G401 (cell line): ENCODE measurements around the gene CLCN1. TPM values are rescaled to one million over a fixed set of nuclear protein-coding genes. Genes with fewer than 3 reads are reported as not detected.

Experiments used
- total RNA-seq: library from RNA; depleted of rRNA; stranded (reverse); fragments of >200 nt; shearing (Covaris generic); gene quantifications from 2 replicates; pipeline ENCODE4 v1.2.3, GENCODE V29; 2014; rRNA removed

CLCN1 gene
- total RNA-seq, 1 experiment from 2014 or later, result not detected

Other genes with a start within 250 kb of the CLCN1 start
- gene PIP, start 184.0 kb upstream of the CLCN1 start, total RNA-seq, result not detected in 2 replicates
- not detected in 2 replicates for gene TAS2R39, start 132.7 kb upstream of the CLCN1 start, total RNA-seq
- gene TAS2R40, start 94.1 kb upstream of the CLCN1 start, total RNA-seq, result not detected in 2 replicates
- 3.2 and 7.0 TPM in 2 replicates for gene GSTK1, start 52.7 kb upstream of the CLCN1 start, total RNA-seq
- gene TMEM139, start 31.2 kb upstream of the CLCN1 start, total RNA-seq, result not detected in 2 replicates
- gene CASP2, start 27.8 kb upstream of the CLCN1 start, total RNA-seq, result 4.9 and 5.9 TPM in 2 replicates
- 0.06 and 0.31 TPM in 2 replicates for gene FAM131B, start 46.6 kb downstream of the CLCN1 start, total RNA-seq
- gene ZYX, start 65.2 kb downstream of the CLCN1 start, total RNA-seq, result 25.0 and 33.5 TPM in 2 replicates
- not detected in 2 replicates for gene EPHA1, start 92.7 kb downstream of the CLCN1 start, total RNA-seq
- gene TAS2R60, start 127.3 kb downstream of the CLCN1 start, total RNA-seq, result not detected in 2 replicates
- gene TAS2R41, start 161.8 kb downstream of the CLCN1 start, total RNA-seq, result not detected in 2 replicates